ENCODE results near the gene TUBA1B. TPM values are rescaled to one million over a fixed set of nuclear protein-coding genes. Genes with fewer than 3 reads are reported as not detected.
"Not testable (repeated sequence)": the region's sequence is repeated elsewhere in the genome, so short reads cannot be mapped to it uniquely, and the experiment has no call there.

The TUBA1B gene
- total RNA-seq, 1 donor = 2,451 TPM

GRCh38 chr12:49154221-49154620, 23.0 kb upstream of the TUBA1B start:
- DNase-seq (ENCODE audit: low read depth) = no peak
- H3K4me3 ChIP-seq (ENCODE audit: low read depth, low read length) = no peak overlapping the region
- TF ChIP-seq CTCF (IDR thresholded peaks at IDR 0.05; ENCODE audit: insufficient read depth, low read length) = no peak

GRCh38 chr12:49147384-49147783, 16.2 kb upstream of the TUBA1B start:
- TF ChIP-seq CTCF (IDR thresholded peaks at IDR 0.05; ENCODE audit: insufficient read depth, low read length) = no peak
- no peak overlapping the region for H3K4me3 ChIP-seq (ENCODE audit: low read depth, low read length)
- DNase-seq (ENCODE audit: low read depth) = no peak

- TF ChIP-seq CTCF (IDR thresholded peaks at IDR 0.05; ENCODE audit: insufficient read depth, low read length) = no peak
- no peak for DNase-seq (ENCODE audit: low read depth)
- H3K4me3 ChIP-seq (ENCODE audit: low read depth, low read length) = no peak overlapping the region
Observed at GRCh38 chr12:49146406-49146805, 15.2 kb upstream of the TUBA1B start.

GRCh38 chr12:49144384-49144783, 13.2 kb upstream of the TUBA1B start:
- no peak overlapping the region for H3K4me3 ChIP-seq (ENCODE audit: low read depth, low read length)
- no peak for TF ChIP-seq CTCF (IDR thresholded peaks at IDR 0.05; ENCODE audit: insufficient read depth, low read length)
- DNase-seq (ENCODE audit: low read depth) = no peak

GRCh38 chr12:49138999-49139398, 7.8 kb upstream of the TUBA1B start:
- TF ChIP-seq CTCF (IDR thresholded peaks at IDR 0.05; ENCODE audit: insufficient read depth, low read length) = no peak
- no peak for DNase-seq (ENCODE audit: low read depth)
- H3K4me3 ChIP-seq (ENCODE audit: low read depth, low read length) = no peak overlapping the region

GRCh38 chr12:49138587-49138986, 7.4 kb upstream of the TUBA1B start:
- no peak for TF ChIP-seq CTCF (IDR thresholded peaks at IDR 0.05; ENCODE audit: insufficient read depth, low read length)
- H3K4me3 ChIP-seq (ENCODE audit: low read depth, low read length) = no peak overlapping the region
- DNase-seq (ENCODE audit: low read depth) = no peak

- TF ChIP-seq CTCF (IDR thresholded peaks at IDR 0.05; ENCODE audit: insufficient read depth, low read length) = no peak
- no peak for DNase-seq (ENCODE audit: low read depth)
- H3K4me3 ChIP-seq (ENCODE audit: low read depth, low read length) = no peak overlapping the region
Observed at GRCh38 chr12:49137476-49137875, 6.3 kb upstream of the TUBA1B start.

- DNase-seq (ENCODE audit: low read depth); H3K4me3 ChIP-seq (ENCODE audit: low read depth, low read length): not testable (repeated sequence)
Observed at GRCh38 chr12:49136997-49137396, 5.8 kb upstream of the TUBA1B start.
